A549 (cell line): ENCODE data around the gene MYO15A. TPM values are rescaled to one million over a fixed set of nuclear protein-coding genes. Genes with fewer than 3 reads are reported as not detected.

ENCODE experiments used
- ATAC-seq, 2 experiments: fragments of 200-7000 bp in 1 of 2; fragments of >200 bp in 1 of 2; cut with Nextera tagmentation in 1 of 2; cut with Tn5 transposase in 1 of 2; 3 replicates each; pipeline versions ENCODE4 v1.8.0 to v1.9.1; 2018 to 2020; ENCODE audit warnings: mild to moderate bottlenecking in 1 of 2, moderate library complexity in 1 of 2
- CTCF ChIA-PET: fragments of 300-600 bp; sonication (Branson Sonifier 250); formaldehyde crosslinking; extraction: SDS; loops from one replicate; lab custom pipeline; 2021; ENCODE audit warnings: antibody characterized with exemption, inconsistent platforms; lab: Yijun Ruan, JAX
- POLR2A ChIA-PET: fragments of 350-600 bp; formaldehyde crosslinking; extraction: SDS; loops from one replicate; lab custom pipeline; 2021; ENCODE audit warnings: antibody characterized with exemption, inconsistent platforms; lab: Yijun Ruan, JAX
- DNase-seq, 2 experiments: peaks; one replicate each; pipeline versions ENCODE4 v3.0.0 to v3.0.0-alpha.2; 2011 to 2016; ENCODE audit warnings: low read depth in 1 of 2, low spot score in 1 of 2
- FAIRE-seq: peaks from 2 replicates; lab custom pipeline; 2011; peaks lifted over from hg19 to GRCh38; lab: Jason Lieb, UNC
- H3K27ac ChIP-seq, 2 experiments: fragments of >200 bp; sonication (Bioruptor Twin); formaldehyde crosslinking; 3 replicates each; pipeline ENCODE4 v1.5.1; 2016 to 2017
- H3K4me1 ChIP-seq: fragments of >200 bp; sonication (Bioruptor Twin); formaldehyde crosslinking; 3 replicates; pipeline ENCODE4 v1.6.1; 2016
- H3K4me2 ChIP-seq: fragments of >200 bp; sonication (Bioruptor Twin); formaldehyde crosslinking; 3 replicates; pipeline ENCODE4 v1.6.1; 2016
- H3K4me3 ChIP-seq: fragments of >200 bp; sonication (Bioruptor Twin); formaldehyde crosslinking; 3 replicates; pipeline ENCODE4 v1.5.1; 2016
- H3K9me3 ChIP-seq: fragments of >200 bp; sonication (Bioruptor Twin); formaldehyde crosslinking; 3 replicates; pipeline ENCODE4 v1.6.1; 2016
- BCL3 ChIP-seq: fragments of >200 bp; sonication (Bioruptor Twin); formaldehyde crosslinking; IDR thresholded peaks from 3 replicates; pipeline ENCODE4 v1.6.1; 2016
- BHLHE40 ChIP-seq: IDR thresholded peaks from 2 replicates; pipeline ENCODE4 v1.6.1; 2012; ENCODE audit warnings: low read depth, low read length, inconsistent platforms
- CHD2 ChIP-seq: fragments of 150-350 bp; IDR thresholded peaks from 2 replicates; pipeline ENCODE4 v1.6.1; 2014; ENCODE audit warnings: low read length; ENCODE audit not compliant: partially characterized antibody
- EP300 ChIP-seq, 2 experiments: fragments of >200 bp; sonication (Bioruptor Twin); formaldehyde crosslinking; IDR thresholded peaks; 2 replicates in 1 of 2; 3 replicates in 1 of 2; pipeline ENCODE4 v1.6.1; 2016 to 2017
- ESRRA ChIP-seq: fragments of 150-350 bp; IDR thresholded peaks from 2 replicates; pipeline ENCODE4 v1.6.1; 2014; ENCODE audit warnings: mild to moderate bottlenecking, low read length, borderline replicate concordance
- FOSL2 ChIP-seq, 2 experiments: fragments of 450-650 bp in 1 of 2; fragments of >200 bp in 1 of 2; sonication (Bioruptor Twin) in 1 of 2; formaldehyde crosslinking; IDR thresholded peaks; 2 replicates each; pipeline versions ENCODE4 v1.5.0 to v1.6.1; 2016 to 2020; ENCODE audit warnings: mild to moderate bottlenecking in 1 of 2, moderate library complexity in 1 of 2
- HDAC2 ChIP-seq: fragments of 200-600 bp; sonication (generic); IDR thresholded peaks from 2 replicates; pipeline ENCODE4 v1.6.1; 2016
- HOXB5 ChIP-seq: fragments of 250-450 bp; sonication (Bioruptor Pico); IDR thresholded peaks from 2 replicates; pipeline ENCODE4 v1.5.0; 2020; ENCODE audit warnings: mild to moderate bottlenecking, moderate library complexity
- JUNB ChIP-seq: fragments of >200 bp; sonication (Bioruptor Twin); formaldehyde crosslinking; IDR thresholded peaks from 2 replicates; pipeline ENCODE4 v1.6.1; 2016
- MAZ ChIP-seq: fragments of 150-350 bp; IDR thresholded peaks from 2 replicates; pipeline ENCODE4 v1.6.1; 2014; ENCODE audit warnings: antibody characterized with exemption, low read depth, low read length, borderline replicate concordance
- NFE2L2 ChIP-seq: fragments of 150-350 bp; conservative IDR thresholded peaks from 2 replicates; pipeline ENCODE4 v1.6.1; 2014; ENCODE audit warnings: low read length
- POLR2AphosphoS2 ChIP-seq: conservative IDR thresholded peaks from 2 replicates; pipeline ENCODE4 v1.6.1; 2012; ENCODE audit warnings: low read length, improper control_type of control experiment, inconsistent platforms
- RAD21 ChIP-seq, 2 experiments: fragments of >200 bp in 1 of 2; sonication (Bioruptor Twin) in 1 of 2; formaldehyde crosslinking in 1 of 2; IDR thresholded peaks in 1 of 2; conservative IDR thresholded peaks in 1 of 2; 2 replicates in 1 of 2; 3 replicates in 1 of 2; pipeline ENCODE4 v1.6.1; 2012 to 2018; ENCODE audit warnings: inconsistent platforms in 1 of 2
- RARB ChIP-seq: fragments of 250-450 bp; sonication (Bioruptor Pico); IDR thresholded peaks from 2 replicates; pipeline ENCODE4 v1.8.0; 2021; ENCODE audit warnings: mild to moderate bottlenecking, moderate library complexity
- RFX5 ChIP-seq: fragments of 450-650 bp; IDR thresholded peaks from 2 replicates; pipeline ENCODE4 v1.7.1; 2014; ENCODE audit warnings: antibody characterized with exemption, mild to moderate bottlenecking, moderate library complexity
- RNF2 ChIP-seq: fragments of 200-600 bp; sonication (generic); IDR thresholded peaks from 2 replicates; pipeline ENCODE4 v1.6.1; 2016; ENCODE audit warnings: low read depth, mild to moderate bottlenecking, antibody characterized with exemption, moderate library complexity, borderline replicate concordance
- TFCP2L1 ChIP-seq: fragments of 250-450 bp; sonication (Bioruptor Pico); IDR thresholded peaks from 2 replicates; pipeline ENCODE4 v1.5.0; 2021; ENCODE audit warnings: mild to moderate bottlenecking
- ZC3H11A ChIP-seq: fragments of 450-650 bp; IDR thresholded peaks from 2 replicates; pipeline ENCODE4 v1.6.1; 2014; ENCODE audit warnings: antibody characterized with exemption, mild to moderate bottlenecking
- ZFP36 ChIP-seq: fragments of 450-650 bp; IDR thresholded peaks from 2 replicates; pipeline ENCODE4 v1.6.1; 2014; ENCODE audit warnings: borderline replicate concordance; ENCODE audit not compliant: partially characterized antibody
- WGBS: methylation state at CpG from one replicate; pipeline ENCODE4 v1.1.6; 2017; ENCODE audit errors: missing lambda C conversion rate; 5-methylcytosine and 5-hydroxymethylcytosine counted together
- polyA plus RNA-seq, 4 experiments: library from polyadenylated mRNA; depleted of rRNA in 3 of 4; stranded (reverse); fragments of >200 nt; fragmentation: RNase III in 1 of 4; extraction: RNeasy Plus Mini Kit Qiagen cat#74134 plus additional on column Dnase treatment in 1 of 4; gene quantifications; 2 replicates in 3 of 4; 3 replicates in 1 of 4; pipeline ENCODE4 v1.2.3, GENCODE V29; 2011 to 2017
- TF ChIP-seq, protein P1 (sequence below): IDR thresholded peaks from 2 replicates; pipeline ENCODE4 v1.6.1; 2012
- TF ChIP-seq, protein P2 (sequence below): fragments of 250-450 bp; sonication (Bioruptor Pico); IDR thresholded peaks from 2 replicates; pipeline ENCODE4 v1.5.0; 2021; ENCODE audit warnings: mild to moderate bottlenecking, moderate library complexity, borderline replicate concordance
- TF ChIP-seq, protein P3 (sequence below): IDR thresholded peaks from 2 replicates; pipeline ENCODE4 v1.6.1; 2012; ENCODE audit warnings: low read depth, borderline replicate concordance
- TF ChIP-seq, protein P4 (sequence below): fragments of 150-350 bp; IDR thresholded peaks from 2 replicates; pipeline ENCODE4 v1.6.1; 2014; ENCODE audit warnings: low read depth, mild to moderate bottlenecking, low read length

MYO15A gene
- polyA plus RNA-seq, 2 of the 4 experiments (the other 2 are of a cell fraction), result 0.22 to 0.26 TPM

- FAIRE-seq, result no peak
- TF ChIP-seq POLR2AphosphoS2 (no peak), JUNB (no peak), HDAC2 (no peak), EP300 (IDR thresholded peaks at IDR 0.05) (no peak), BCL3 (no peak), ZC3H11A (no peak), BHLHE40 (no peak), CHD2 (no peak)
- TF ChIP-seq, protein P1, sequence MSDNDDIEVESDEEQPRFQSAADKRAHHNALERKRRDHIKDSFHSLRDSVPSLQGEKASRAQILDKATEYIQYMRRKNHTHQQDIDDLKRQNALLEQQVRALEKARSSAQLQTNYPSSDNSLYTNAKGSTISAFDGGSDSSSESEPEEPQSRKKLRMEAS, result no peak
- no peak overlapping the region for H3K4me3 ChIP-seq
- no peaks in the 10 kb centered on the region for H3K4me1 ChIP-seq
- no peaks in the 10 kb centered on the region for H3K9me3 ChIP-seq
- ChIA-PET CTCF (interaction anchor here (0.5 to 1.7 kb wide), 2 partner anchors 12 to 1586 kb away, joined by 3 to 7 read pairs; no protein-coding TSS in a partner anchor), POLR2A (no interaction called here)
- ATAC-seq, result no peak
- DNase-seq, result no peak
- no peak overlapping the region for H3K27ac ChIP-seq
- H3K4me2 ChIP-seq, result no peak overlapping the region
- WGBS, result 89% methylated on average over 9 of the region's 9 CpGs
Measured at GRCh38 chr17:18106211-18106610, 2.3 kb upstream of the MYO15A start.

DNA sequence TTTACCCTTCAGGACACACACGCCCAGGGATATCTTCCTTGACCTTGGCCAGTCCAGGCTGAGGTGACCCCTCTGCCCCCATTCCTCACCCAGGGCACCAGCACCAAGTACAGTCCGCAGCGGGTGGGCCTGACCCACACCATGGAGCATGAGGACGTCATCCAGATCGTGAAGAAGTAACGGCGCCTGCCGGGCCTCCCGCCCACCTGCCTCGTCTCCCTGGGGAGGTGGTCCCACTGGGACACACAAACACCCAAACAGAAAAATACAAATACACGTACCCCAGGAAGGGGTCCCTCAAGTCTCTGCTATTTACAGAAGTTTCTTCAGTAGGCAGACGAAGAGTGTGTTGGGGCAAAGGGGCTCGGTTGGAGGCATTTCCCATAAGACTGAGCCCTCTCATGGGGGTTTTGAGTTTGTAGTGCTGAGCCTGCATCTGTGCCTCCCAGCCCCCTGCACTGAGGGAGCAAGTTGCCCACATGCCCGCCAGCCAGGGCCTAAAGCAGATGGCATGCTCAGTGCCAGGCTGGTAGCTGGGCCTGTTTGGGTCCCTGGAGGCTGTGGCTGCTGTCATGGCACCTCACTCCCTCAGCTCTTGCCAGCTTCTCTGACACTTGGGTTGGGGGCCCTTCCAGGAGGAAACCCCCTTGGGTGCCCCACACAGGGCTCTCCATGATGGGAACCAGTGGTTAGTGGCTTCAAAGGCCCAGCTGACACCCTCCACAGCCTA is 1.3 kb upstream of the MYO15A start:
- POLR2A ChIA-PET, result interaction anchor here (0.5 kb wide), 1 partner anchor 18 kb away, joined by 3 read pairs; no protein-coding TSS in a partner anchor
- CTCF ChIA-PET, result interaction anchor here (1.7 kb wide), 1 partner anchor 13 kb away, joined by 7 read pairs; no protein-coding TSS in a partner anchor

GRCh38 chr17:18107971-18108370 is 585 bp upstream of the MYO15A start:
- DNase-seq, result no peak
- TF ChIP-seq RAD21 (conservative IDR thresholded peaks at IDR 0.05 in 1 of 2, IDR thresholded peaks at IDR 0.05 in 1 of 2) (no peak), HOXB5 (CRISPR knock-in tag) (no peak), RNF2 (no peak), MAZ (no peak), HDAC2 (no peak), FOSL2 (IDR thresholded peaks at IDR 0.05) (no peak), FOSL2 (CRISPR knock-in tag; IDR thresholded peaks at IDR 0.05) (no peak), NFE2L2 (no peak), ESRRA (no peak), RFX5 (no peak)
- TF ChIP-seq, protein P2, sequence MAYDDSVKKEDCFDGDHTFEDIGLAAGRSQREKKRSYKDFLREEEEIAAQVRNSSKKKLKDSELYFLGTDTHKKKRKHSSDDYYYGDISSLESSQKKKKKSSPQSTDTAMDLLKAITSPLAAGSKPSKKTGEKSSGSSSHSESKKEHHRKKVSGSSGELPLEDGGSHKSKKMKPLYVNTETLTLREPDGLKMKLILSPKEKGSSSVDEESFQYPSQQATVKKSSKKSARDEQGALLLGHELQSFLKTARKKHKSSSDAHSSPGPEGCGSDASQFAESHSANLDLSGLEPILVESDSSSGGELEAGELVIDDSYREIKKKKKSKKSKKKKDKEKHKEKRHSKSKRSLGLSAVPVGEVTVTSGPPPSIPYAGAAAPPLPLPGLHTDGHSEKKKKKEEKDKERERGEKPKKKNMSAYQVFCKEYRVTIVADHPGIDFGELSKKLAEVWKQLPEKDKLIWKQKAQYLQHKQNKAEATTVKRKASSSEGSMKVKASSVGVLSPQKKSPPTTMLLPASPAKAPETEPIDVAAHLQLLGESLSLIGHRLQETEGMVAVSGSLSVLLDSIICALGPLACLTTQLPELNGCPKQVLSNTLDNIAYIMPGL, result no peak
- TF ChIP-seq, protein P3, sequence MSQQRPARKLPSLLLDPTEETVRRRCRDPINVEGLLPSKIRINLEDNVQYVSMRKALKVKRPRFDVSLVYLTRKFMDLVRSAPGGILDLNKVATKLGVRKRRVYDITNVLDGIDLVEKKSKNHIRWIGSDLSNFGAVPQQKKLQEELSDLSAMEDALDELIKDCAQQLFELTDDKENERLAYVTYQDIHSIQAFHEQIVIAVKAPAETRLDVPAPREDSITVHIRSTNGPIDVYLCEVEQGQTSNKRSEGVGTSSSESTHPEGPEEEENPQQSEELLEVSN, result no peak
- H3K4me1 ChIP-seq, result no peaks in the 10 kb centered on the region
- ATAC-seq, result no peak
- H3K4me3 ChIP-seq, result no peak overlapping the region
- no peak overlapping the region for H3K27ac ChIP-seq
- WGBS, result 94% methylated on average over 3 of the region's 6 CpGs
- H3K9me3 ChIP-seq, result no peaks in the 10 kb centered on the region
- H3K4me2 ChIP-seq, result no peak overlapping the region
- no peak for FAIRE-seq
- ChIA-PET CTCF (interaction anchor here (0.7 kb wide), 1 partner anchor 15 kb away, joined by 3 read pairs; no protein-coding TSS in a partner anchor), POLR2A (interaction anchor here (0.5 kb wide), 1 partner anchor 18 kb away, joined by 3 read pairs; no protein-coding TSS in a partner anchor)

More for the DNA sequence above, 1.3 kb upstream of the MYO15A start:
- FAIRE-seq (no peak), ATAC-seq (no peak), DNase-seq (no peak)
- Histone ChIP-seq H3K27ac (no peak overlapping the region), H3K4me3 (no peak overlapping the region), H3K4me2 (no peak overlapping the region), H3K9me3 (no peaks in the 10 kb centered on the region), H3K4me1 (no peaks in the 10 kb centered on the region)
- no peak for TF ChIP-seq ESRRA
- no peak for TF ChIP-seq BHLHE40
- no peak for TF ChIP-seq TFCP2L1 (CRISPR knock-in tag)
- no peak for TF ChIP-seq ZFP36
- no peak for TF ChIP-seq RARB (CRISPR knock-in tag)
- TF ChIP-seq, protein P4, sequence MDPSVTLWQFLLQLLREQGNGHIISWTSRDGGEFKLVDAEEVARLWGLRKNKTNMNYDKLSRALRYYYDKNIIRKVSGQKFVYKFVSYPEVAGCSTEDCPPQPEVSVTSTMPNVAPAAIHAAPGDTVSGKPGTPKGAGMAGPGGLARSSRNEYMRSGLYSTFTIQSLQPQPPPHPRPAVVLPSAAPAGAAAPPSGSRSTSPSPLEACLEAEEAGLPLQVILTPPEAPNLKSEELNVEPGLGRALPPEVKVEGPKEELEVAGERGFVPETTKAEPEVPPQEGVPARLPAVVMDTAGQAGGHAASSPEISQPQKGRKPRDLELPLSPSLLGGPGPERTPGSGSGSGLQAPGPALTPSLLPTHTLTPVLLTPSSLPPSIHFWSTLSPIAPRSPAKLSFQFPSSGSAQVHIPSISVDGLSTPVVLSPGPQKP, result no peak
- WGBS, result 92% methylated on average over 14 of the region's 14 CpGs
